ENCODE measurements around the gene COL6A1.
"Not testable (repeated sequence)": the region's sequence is repeated elsewhere in the genome, so short reads cannot be mapped to it uniquely, and the experiment has no call there.

Gene COL6A1

DNA sequence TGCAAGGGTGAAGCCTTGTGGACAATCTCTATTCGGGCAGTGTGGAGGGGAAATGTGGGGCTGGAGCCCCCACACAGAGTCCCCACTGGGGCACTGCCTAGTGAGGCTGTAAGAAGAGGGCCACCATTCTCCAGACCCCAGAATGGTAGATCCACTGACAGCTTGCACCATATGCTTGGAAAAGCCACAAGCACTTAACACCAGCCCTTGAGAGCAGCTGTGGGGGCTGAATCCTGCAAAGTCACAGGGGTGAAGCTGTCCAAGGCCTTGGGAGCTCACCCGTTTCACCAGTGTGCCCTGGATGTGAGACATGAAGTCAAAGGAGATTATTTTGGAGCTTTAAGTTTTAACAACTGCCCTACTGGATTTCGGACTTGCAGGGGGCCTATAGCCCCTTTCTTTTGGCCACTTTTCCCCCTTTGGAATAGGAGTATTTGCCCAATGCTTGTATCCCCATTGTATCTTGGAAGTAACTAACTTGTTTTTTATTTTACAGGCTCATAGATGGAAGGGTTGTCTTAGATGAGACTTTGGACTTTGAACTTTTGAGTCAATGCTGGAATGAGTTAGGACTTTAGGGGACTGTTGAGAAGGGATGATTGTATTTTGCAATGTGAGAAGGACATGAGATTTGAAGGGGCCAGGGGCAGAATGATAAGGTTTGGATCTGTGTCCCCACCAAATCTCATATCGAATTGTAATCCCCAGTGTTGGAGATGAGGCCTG is 16.3 kb upstream of the COL6A1 start:
- DNase-seq (ENCODE audit: low read depth), result no peak

DNA sequence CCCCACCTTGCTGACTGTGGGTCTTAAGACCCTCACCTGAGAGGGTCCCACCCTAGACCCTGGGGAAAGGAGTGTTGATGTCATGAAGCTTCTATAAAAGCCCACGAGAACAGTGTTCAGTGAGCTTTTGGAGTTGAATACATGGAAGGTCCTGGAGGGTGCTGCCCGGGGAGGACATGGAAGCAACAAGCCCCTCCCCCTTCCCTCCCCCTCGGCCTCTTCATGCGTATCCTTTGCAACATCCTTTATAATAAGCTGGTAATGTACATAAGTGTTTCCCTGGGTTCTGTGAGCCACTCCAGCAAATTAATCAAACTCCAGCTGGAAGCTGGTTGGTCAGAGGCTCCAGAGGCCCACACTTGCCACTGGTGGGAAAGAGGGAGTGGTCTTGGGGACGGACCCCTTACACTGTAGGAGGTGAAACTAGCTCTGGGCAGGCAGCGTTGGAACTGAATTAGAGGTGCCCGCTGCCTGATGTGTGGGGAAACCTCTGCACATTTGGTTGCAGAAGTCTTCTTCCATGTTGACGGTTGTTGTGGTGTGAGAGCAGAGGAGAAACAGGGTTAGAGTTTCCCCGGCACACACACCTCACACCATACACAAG is 14.7 kb upstream of the COL6A1 start:
- no peak for DNase-seq (ENCODE audit: low read depth)

DNA sequence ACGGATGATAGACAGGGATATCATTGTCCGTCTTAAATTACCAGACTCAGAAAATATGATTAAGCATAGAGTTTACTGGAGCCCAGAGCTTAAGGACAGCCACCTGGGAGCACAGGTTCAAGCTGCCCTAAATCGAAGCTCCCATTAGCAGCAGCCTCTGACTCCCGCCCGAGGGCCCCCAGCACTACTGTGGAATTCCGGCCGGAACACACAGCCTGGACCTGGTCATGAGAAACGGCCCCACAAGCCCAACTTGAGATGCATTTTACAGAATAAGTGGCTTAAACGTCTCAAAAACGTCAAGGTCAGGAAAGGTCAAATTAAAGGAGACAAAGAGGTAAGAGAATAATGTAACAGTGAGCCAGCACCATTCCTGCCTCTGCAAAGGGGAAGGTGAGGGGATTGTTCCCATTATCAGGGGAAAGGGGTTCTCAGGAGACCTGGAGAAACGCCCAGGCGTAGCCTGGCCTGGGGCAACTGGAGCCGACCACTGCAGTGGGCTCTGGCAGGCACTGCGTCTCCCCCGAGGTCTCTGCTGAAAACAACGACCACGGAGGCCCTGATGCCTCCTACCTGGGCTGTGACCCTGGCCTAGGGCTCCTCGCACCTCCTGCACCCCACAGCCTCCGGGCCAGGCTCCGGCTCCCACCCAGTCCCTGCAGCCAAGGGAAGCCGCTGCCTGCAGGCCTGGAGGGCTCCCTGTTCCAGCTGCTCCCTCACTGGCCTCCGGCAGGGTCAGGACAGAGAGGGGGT is 11.5 kb upstream of the COL6A1 start:
- DNase-seq (ENCODE audit: low read depth), result no peak

DNA sequence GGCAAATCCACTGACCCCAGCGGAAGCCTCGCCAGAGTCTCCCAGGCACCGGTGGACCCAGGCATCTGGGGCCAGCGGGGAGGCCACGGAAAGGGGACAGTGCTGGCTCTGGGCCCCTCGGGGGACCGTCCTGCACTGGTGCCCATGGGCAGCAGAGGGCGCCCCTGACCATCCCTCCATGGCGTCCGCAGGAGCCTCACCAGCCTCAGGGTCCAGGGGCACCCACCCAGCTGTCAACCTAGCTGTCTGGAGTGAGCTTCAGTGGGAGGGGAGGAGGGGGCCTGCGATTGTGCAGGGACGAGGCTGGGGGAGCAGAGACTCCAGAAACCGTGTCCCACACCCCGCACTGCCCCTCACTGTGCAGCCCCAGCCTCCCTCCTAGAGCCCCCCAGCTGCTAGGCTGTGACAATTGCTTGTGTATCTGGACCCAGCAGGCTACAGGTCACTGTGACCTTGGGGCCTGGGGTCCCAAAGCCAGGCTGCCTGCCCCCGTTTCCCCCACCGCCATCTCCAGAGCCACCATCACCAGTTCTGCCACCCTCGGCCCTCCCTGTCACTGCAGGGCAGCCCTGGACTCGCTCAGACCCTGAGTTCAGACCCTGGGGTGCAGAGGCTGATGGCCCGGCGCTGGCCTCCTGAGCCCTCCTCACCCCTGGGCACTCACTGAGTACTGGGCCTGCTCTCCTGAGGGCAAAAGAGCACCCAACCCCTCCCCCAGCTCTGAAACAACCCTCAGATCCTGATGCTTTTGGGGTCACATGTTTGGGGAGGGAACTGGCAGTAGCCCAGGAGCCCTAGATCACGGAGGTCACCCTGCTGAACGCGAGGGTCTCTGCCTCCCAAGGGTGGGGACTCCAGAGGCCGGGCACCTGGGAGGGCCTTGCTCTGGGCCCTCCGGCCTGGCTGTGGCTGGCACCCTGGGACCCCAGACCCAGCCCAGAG is 10.6 kb upstream of the COL6A1 start:
- DNase-seq (ENCODE audit: low read depth), result peak; percentile 19

DNA sequence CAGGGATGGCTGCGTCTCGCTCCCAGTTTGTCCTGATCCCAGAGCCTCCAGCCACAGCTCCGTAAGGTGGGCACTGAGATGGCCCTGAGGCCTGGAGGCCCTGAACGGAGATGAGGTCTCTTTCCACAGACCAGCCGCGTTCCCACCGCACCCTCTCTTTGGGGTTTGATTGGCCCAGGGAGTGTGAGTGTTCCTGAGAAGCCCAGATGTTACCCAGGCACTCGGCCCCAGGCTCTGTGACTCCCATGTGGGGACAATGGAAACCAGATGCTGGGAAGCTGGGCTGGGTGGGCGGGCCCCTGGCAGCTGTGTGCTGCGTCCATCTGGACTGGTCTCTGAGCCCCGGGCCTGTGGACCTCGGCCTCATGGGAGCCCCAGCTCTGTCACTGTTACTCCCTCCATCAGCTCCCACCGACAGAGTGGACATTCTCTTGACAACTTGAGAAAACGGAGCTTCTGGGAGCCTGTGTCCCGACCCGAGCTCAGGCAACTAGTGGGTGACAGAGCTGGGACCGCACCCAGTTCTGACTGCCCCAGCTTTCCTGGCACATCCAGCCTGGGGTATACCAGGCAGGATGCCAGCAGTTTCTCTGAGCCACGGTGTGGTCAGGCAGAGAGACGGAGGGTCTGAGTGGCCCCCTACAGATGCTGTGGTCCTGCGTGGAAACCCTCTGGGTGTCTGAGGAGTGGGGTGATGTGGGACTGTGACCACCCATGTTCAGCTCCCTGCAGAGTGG is 9.8 kb upstream of the COL6A1 start:
- no peak for DNase-seq (ENCODE audit: low read depth)

DNA sequence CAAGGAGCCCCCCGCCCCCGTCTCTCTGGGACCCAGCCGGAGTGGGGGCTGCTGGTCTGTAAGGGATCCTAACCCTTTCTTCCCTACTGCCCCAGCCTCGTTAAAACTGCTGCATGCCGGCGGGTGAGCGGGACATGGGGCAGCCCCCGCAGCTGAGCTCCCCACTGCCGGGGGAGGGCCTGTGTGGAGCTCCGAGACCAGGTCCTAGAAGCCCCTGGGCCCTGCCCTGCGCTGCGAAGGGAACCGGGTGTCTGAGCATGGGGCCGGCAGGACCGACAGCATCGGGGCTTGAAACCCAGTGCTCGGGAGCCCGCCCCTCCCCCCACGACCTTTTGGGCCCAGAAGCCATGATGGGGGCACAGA is 9.2 kb upstream of the COL6A1 start:
- no peak for DNase-seq (ENCODE audit: low read depth)

DNA sequence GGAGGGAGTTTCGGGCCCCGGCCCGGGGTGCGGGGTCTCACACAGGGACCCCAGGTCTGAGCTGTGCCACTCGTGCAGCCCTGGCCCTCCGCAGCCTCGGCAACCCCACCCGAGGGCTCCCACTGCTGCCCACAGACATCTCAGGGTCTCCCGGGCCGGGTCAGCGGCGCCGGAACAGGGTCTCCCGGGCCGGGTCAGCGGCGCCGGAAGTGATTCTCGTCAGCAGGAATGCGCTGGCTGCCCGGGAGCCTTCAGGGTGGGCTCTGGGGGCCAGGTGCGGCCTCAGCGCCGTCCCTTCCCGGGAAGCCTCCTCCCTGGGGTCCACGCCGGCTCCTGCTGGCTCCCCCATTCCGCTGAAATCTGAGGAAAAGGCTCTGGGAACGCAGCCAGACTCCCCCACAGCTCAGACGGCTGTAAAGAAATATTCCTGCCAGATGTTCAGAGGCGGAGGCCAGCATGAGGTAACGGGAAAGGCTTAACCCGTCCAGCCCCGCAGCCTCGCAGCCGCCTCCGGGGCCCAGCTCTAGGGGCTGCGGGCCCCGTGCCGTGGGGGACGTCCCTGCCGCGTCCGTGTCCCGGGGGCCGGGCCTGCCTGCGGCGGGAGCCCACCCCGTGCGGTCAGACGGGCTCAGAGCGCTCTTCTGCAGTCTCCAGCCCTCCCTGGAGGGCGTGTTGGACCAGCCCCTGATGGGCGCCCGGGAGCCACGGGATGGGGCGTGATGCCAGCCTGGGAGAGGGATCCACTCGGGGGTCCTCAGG is 8.7 kb upstream of the COL6A1 start:
- DNase-seq (ENCODE audit: low read depth), result peak; percentile 74

DNA sequence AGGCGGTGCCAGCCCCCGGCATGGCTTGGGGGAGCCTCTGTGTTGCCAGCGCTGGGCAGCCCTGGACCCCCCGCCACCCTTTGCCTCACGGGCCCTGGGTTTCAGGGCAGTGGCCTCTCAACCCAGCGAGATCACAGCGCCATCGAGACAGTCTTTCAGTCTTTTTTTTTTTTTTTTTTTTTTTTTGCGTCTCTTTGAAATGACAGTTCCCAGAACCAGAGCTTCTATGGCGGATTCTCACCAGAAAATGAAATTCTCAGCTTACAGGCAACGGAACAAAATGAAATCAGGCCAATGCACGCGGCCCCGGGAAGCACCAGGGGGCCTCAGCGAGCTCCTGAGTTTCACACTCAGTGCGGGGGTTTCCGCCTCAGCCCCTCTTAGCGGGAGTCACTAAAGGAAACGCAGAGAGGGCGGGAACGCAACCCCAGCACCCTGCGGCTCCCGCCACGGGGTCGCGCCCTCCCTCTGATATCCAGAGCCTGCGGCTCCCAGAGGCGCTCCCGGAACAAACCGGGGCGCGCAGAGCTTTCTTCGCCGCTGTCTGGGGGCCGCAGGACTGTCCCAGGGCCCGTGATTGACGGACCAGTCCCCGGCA is 8.0 kb upstream of the COL6A1 start:
- peak; percentile 87 for DNase-seq (ENCODE audit: low read depth)

DNA sequence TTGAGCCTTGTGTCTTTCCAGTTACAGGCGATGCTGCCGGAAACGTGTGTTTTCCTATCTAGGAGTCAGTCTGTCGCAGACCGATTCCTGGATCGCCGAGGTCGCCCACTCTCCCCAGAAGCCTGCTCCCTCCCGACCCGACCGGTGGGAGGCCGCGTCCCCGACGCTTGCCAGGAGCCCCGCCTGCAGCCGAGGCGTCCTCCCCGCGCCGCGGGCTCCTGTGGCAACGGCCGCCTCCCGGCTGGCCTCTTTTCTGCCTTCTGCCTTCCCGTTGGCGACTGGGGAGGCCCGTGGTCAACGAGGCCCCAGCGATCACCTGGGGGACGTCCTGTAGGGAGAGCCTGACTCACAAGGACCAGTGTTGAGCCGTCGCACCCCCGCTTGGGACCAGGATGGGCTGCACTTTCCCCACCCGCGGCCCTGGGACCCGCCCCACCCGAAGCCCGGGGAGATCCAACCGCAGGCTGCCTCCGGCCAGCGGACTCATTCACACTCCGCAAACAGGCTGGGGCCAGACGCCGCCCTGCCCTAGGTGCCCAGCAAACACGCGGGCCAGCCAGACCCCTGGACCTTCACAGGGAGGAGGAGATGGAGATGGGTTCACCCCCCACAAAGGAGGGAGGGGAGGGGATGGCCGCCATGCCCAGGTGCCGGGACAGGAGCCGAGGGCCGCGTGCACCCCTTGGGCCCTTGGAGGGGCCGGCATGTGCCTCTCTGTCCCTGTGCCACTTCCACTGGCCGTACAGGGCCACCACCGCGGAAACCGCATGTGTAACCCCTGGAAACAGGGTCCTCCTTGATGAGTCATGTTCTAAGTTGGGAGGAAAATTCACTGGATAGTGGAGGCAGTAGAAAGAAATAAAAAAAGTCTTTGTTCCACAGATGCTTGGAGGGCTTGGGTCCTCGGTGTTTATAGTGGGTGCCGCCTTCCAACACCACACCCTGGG is 7.2 kb upstream of the COL6A1 start:
- peak; percentile 60 for DNase-seq (ENCODE audit: low read depth)

DNA sequence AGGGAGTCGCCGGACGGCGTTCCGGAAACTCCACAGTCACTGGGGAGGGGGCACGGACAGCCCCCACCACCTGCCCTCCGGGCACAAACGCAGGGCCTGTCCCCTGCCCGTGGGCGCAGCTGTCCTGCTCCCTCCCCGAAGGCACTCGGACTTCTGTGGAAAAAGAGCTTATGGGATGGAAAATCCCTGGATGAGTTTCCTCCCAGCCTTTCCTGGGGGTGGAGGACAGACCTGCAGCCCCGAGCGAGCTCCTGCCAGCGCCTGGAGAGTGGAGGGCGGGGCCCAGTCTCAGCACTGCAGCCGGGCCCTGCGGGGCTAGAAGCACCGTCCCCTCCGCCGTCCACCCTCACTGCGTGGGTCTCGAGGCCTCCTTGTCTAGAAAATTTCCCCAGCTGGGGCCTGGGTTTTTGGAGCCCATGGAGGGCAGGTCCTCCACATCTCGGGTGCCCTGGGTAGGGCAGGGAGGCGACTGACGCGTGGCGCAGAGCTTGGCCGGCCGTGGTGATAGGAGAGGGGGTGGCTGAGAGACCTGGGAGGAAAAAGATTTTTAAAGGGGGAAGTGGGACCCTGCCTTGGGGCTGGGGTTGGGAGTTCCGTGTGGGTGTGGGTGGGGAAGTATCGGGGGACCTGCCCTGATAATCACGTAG is 6.4 kb upstream of the COL6A1 start:
- DNase-seq (ENCODE audit: low read depth), result no peak

DNA sequence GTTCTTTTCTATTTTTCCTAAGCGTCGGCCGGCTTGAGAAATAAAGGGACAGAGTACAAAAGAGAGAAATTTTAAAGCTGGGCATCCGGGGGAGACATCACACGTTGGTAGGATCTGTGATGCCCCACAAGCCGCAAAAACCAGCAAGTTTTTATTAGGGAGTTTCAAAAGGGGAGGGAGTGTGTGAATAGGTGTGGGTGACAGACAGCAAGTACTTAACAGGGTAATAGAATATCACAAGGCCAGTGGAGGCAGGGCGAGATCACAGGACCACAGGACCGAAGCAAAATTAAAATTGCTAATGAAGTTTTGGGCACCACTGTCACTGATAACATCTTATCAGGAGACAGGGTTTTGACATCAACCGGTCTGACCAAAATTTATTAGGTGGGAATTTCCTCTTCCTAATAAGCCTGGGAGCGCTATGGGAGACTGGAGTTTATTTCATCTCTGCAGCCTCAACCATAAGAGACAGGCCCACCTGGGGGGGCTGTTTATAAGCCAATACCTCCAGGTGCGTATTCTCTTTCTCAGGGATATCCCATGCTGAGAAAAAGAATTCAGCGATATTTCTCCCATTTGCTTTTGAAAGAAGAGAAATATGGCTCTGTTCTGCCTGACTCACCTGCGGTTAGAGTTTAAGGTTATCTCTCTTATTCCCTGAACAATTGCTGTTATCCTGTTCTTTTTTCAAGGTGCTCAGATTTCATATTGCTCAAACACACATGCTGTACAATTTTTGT is 5.7 kb upstream of the COL6A1 start:
- not testable (repeated sequence) for DNase-seq (ENCODE audit: low read depth)

DNA sequence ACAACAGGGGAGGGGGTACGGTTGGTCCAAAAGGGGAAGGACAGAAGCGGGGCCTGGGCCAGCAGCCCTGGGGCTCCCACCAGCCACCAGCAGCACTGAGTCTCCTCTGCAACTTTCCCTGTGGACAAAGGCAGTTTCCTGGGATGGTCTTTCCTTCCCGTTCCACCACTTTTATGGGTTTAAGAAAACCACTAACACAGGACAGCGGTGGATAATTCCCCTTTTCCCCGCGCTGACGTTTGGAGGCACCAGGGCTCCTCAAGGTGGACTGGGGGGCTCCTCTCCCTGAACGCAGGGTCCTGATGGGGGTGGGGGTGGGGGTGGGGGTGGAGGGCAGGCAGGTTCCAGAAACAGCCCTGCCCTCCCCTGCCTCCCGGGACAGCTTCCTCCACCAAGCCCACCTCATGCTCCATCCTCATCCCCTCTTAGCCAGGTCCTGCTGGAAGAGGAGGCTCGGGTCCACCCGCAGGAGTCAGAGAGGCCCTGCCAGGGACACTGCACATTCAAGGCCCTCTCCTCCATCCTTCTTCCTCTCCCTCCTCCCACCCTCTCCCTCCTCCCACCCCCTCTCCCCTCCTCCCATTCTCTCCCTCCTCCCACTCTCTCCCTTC is 4.8 kb upstream of the COL6A1 start:
- no peak for DNase-seq (ENCODE audit: low read depth)

DNA sequence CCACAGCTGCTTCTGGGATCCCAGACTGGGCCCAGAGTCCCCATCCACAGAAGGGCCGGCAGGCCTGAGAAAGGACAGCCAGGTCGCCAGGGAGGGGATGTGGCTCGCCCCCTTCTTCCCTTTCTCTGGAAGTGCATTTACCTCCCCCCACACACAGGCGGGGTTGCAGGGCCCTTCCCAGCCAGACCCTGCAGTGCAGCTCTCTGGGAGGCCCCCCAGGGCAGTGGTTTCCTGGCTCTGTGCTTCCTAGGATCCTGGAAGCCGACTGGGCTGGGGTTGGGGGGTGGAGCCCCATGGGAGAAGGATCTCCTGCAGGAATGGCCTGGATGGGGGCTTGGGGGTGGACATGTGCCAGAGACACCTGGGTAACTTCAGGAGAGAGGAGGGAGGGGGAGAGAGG is 4.2 kb upstream of the COL6A1 start:
- no peak for DNase-seq (ENCODE audit: low read depth)

DNA sequence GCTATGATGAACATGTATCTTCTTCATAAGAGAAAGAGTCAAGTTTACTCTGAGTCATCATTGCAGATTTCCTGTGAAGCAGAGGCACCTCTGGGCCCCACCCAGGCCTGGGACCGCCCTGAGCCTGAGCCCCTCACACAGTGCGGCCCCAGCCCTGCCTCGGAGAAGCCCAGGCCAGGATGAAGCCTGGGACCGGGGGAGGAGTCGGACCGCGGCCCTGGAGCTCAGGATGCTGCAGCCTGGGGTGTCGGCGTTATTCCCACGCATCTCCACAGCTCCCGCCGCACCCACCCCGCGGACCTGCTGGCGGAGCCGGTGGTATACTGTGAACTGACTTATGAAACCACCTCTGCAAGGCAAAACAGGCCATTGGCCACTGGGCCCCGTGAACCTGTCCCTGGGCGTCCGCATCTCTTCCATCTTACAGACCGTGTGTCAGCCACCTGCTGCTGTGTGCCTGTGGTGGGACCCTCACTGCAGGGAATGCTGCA is 2.4 kb upstream of the COL6A1 start:
- peak; percentile 45 for DNase-seq (ENCODE audit: low read depth)

DNA sequence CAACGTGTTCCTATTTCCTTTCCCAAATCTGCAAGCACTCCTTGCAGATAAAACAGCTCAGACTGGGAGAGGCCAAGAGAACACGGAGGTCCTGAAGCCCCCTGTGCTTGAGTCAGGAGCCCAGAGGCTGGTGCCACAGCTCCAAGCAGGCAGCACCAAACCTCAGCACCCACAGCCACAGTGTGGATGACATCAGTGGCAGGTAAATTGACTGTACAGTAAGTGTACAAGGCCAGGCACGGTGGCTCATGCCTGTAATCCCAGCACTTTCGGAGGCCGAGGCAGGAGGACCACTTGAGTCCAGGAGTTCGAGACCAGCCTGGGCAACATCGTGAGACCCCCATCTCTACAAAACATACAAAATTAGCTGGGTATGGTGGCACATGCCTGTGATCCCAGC is 1.9 kb upstream of the COL6A1 start:
- no peak for DNase-seq (ENCODE audit: low read depth)

DNA sequence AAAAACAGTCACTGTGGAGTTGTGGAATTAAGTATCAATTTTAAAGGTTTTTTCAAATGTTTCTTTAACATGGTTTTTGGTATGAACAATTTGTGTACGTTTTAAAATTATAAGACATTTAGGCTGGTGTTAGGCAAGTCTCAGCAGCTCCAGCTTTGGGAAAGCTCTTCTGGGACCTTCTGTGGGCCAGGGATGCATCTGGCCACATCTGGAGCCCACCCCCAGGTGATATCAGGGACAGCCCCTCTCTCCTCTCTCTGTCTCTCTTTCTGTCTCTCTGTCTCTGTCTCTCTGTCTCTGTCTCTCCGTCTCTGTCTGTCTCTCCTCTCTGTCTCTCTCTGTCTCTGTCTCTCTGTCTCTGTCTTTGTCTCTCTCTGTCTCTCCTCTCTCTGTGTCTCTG is 1.3 kb upstream of the COL6A1 start:
- DNase-seq (ENCODE audit: low read depth), result no peak

DNA sequence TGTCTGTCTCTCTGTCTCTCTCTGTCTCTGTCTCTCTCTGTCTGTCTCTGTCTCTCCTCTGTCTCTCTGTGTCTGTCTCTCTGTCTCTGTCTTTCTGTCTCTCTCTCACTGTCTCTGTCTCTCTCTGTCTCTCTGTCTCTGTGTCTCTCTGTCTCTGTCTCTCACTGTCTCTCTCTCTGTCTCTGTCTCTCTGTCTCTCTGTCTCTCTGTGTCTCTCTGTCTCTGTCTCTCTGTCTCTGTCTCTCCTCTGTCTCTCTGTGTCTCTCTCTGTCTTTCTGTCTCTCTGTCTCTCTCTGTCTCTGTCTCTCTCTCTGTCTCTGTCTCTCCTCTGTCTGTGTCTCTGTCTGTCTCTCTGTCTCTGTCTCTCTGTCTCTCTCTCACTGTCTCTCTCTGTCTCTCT is 873 bp upstream of the COL6A1 start:
- no peak for DNase-seq (ENCODE audit: low read depth)

Measured in iris pigment epithelial cell (primary cell).